NCI-H2081 (cell line): Measurements from ENCODE around the gene CD74.
"Not testable (repeated sequence)": the region's sequence is repeated elsewhere in the genome, so short reads cannot be mapped to it uniquely, and the experiment has no call there.

ENCODE experiments used
- DNase-seq, 2 experiments: peaks; one replicate each; lab custom pipeline; 2025; lab: John Stamatoyannopoulos, UW

Gene CD74

GRCh38 chr5:150441813-150442698 lies 29.3 kb upstream of the CD74 start:
- no peak for DNase-seq

- no peak for DNase-seq
Observed at GRCh38 chr5:150440948-150441812, 28.5 kb upstream of the CD74 start.

DNA sequence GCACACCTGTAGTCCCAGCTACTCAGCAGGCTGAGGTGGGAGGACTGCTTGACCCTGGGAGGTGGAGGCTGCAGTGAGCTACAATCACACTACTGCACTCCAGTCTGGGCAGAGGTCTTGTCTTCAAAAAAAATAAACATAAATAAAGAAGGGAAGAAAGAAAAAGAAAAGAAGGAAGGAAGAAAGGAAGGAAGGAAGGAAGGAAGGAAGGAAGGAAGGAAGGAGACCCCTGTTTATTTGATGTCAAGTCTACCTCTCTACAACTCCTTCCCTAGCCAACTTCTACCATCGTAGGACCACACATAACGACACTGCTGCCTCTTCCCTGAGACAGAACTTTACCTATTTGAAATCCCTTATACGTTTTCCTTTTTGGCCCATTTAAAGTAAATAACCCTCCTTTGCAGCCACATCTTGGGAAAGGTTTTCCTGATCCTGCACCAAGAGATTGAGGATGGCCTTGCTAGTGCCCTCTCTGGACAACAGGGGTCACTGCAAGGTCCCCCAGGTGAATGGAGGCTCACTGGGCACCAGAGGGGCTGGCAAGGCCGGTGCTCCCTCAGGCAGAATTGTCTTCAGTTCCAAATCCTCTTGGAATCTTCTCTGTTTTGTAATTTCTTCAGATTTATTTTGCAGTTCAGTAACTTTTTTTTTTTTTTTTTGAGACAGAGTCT lies 26.3 kb upstream of the CD74 start:
- no peak for DNase-seq

DNA sequence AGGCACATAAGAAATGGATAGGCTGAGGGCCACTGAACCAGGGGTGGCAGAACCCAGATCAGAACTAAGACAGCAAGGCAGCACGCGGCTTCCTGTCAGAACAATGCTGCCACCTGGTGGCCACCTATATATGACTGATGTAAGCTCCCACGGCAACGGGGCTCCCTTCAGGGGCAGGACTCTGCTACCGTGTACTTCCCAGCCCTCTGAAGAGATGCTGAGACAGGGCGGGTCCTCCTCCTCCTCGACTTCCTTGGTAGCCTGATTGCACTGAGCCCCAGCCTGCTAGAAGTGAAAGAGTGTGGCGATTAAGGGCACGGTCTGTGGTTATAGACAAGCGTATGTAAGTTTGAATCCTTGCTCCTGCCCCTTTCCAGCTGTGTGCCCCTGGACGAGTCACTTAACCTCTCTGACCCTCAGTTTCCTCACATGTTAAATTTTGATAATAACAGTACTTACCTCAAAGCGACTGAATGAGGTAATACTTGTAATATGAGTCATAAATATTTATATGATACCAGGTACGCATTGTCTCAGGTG lies 23.5 kb upstream of the CD74 start:
- peak; percentile 70 to 71 for DNase-seq

- no peak for DNase-seq
Observed at GRCh38 chr5:150434464-150434863, 21.8 kb upstream of the CD74 start.

DNA sequence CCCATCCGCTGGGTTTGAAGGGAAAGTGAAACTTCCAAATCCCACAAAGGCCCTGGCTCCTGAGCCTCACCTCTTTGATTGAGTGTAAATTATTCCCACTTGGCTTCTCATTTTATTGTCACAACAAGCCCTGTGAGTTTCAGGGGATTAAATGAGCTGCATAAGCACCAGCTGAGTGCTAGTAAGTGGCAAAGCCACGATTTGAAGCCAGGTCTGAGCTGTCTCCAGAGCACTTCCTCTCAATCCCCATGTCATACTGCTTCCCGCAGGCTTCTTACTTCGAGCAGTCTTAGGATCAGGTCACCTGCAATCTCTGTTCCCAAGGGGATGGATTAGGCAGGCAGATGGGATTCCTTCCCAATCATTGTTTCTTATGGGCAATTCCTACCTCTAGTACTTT lies 18.9 kb upstream of the CD74 start:
- DNase-seq, result no peak

GRCh38 chr5:150431048-150431447 lies 18.3 kb upstream of the CD74 start:
- no peak for DNase-seq

GRCh38 chr5:150429410-150429873 lies 16.7 kb upstream of the CD74 start:
- no peak for DNase-seq

- DNase-seq, result no peak
Observed at GRCh38 chr5:150428978-150429377, 16.3 kb upstream of the CD74 start.

DNA sequence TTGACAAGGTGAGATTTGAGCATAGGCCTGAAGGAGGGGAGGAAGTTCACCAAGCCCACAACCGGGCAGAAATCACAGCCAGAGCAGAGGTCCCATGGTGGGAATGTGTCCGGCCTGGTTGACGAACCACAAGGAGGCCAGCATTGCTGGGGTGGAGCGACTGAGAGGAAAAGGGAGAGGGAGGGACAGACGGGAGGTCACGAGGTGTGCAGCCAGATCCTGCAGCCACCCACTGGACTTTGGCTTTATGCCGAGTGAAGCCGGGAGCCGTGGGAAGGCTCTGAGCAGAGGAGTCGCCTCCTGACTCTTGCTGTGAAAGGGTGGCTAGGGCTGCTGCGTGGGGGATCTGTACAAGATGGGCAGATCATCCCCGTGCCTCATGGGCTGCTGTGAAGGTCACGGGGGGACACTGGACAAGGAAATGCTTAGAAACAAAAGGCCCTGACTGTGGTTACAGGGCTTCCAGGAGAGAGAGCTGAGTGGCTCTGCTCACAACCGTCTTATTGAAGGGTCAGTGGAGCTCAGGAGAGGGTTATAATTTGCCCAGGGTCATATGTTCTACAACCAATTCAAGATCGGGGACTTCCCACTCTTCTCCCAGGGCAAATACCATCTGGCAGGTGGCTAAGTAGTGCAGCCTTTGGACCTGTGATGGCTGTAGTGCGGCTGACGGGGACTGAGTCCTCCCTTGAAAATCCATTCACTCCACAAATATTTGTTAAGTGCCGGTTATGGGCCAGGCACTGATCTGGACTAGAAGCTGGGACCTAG lies 15.6 kb upstream of the CD74 start:
- no peak for DNase-seq

- DNase-seq, result not testable (repeated sequence)
Observed at GRCh38 chr5:150426165-150426564, 13.5 kb upstream of the CD74 start.

GRCh38 chr5:150422758-150423157 lies 10.0 kb upstream of the CD74 start:
- no peak for DNase-seq

DNA sequence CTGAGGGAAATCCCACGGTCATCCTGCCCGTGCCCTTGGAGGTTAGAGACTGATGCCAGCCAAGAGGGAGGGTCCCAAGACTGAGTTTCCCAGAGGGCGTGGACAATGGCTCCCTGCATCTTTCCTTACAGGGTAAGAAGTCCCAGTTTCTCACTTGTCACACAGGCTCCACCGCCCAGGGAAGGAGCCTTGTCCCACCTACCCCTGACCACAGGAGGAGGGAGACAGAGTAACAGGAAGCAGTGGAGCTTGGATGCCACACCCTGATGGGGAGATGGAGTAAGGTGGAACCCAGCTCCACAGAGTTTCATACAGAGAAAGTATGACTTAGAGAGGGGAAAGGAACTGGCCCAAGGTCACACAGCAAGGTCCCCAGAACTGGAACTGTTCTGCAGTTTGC lies 9.4 kb upstream of the CD74 start:
- DNase-seq, result no peak

- DNase-seq, result no peak
Observed at GRCh38 chr5:150419630-150420270, 7.0 kb upstream of the CD74 start.

- not testable (repeated sequence) for DNase-seq
Observed at GRCh38 chr5:150413902-150414790, 1.4 kb upstream of the CD74 start.

GRCh38 chr5:150413176-150413901 lies 629 bp upstream of the CD74 start:
- DNase-seq, result no peak

DNA sequence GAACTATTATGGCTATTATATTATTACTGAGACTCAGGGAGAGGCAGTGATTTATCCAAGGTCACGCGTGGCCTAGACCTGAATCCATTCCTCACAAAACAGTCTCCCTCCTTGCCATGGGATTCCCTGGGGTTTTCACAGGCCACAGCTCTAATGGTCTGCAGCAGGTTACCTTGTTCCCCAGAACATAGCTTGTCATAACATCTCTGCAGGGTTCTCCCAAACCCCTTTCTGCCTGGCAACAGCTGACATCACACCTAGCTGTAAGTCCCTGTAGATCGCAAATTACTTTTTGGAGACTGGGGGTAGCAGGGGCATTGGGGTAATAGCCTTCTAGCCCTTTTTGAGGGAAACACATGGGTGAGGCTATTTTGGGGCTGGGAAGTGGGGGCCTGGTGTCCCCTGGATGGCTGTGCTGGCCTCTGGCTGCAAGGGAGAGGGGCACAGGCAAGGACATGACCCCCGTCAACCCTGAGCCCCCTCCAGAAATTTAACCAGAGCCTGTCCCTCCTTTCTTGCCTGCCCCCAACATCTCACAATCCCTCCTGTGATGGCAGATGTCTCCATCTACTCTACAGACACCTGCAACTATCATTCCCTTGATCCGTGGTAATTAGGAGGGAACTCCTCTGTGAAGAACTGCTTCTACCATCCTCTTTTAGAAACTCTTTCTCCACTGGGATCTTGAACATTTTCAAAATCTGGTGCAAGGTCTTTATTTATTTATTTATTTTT lies 1.3 kb downstream of the CD74 start:
- no peak for DNase-seq

GRCh38 chr5:150410524-150411244 lies 2.0 kb downstream of the CD74 start:
- peak; percentile 51 to 67 for DNase-seq
